Embryonic facial prominence (tissue), 1 donor: Measurements from ENCODE around the gene TYW1B.
"Not testable (repeated sequence)": the region's sequence is repeated elsewhere in the genome, so short reads cannot be mapped to it uniquely, and the experiment has no call there.

Source experiments
- DNase-seq: peaks from one replicate; pipeline ENCODE4 v3.0.0-alpha.2; 2016; ENCODE audit errors: extremely low spot score

TYW1B gene

DNA sequence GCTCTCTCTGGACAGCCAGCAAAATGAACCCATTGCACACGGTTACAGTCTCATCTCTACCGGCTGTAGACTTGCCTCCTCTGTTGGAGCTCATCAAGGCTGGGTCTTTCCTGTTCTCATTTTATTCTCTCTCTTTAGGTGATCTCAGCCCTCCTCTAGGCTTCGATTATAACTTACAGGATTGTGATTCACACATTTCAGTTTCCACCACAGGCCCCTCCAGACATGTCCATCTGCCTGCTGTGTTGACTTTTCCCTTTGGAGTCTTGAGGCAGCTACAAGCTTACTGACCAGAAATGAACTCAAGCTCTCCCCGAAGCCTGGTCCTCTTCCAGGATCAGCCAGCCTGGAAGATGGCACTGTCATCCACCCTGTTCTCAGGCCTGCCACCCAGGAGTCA lies 268.5 kb downstream of the TYW1B start:
- DNase-seq = not testable (repeated sequence)

DNA sequence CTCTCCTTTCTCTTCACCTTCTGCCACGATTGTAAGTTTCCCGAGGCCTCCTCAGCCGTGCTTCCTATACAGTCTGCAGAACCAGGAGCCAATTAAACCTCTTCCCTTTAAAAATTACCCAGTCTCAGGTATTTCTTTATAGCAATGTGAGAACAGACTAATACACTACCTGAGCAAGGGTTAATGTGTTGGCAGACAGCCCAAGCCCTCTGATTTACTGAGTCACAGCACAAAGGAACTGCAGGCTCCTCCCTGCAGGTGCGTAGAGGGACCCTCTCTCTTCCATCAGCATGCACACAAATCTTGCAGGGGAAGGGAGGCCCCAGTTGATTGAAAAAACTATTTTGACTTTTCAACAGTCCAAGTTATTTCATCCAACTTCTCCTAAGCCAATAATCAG lies 271.3 kb downstream of the TYW1B start:
- not testable (repeated sequence) for DNase-seq

DNA sequence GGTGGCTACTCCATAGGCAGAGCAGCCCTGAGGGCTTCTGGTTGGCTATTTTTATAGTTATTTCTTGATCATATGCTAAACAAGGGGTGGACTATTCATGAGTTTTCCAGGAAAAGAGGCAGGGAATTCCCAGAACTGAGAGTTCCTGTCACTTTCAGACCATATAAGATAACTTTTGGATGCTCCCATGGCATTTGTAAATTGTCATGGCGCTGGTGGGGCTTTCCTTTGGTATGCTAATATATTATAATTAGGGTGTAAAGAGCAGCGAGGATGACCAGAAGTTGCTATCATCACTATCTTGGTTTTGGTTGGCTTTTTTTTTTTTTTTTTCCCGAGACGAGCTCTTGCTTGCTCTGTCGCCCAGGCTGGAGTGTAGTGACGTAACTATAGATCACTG lies 272.8 kb downstream of the TYW1B start:
- DNase-seq = not testable (repeated sequence)

DNA sequence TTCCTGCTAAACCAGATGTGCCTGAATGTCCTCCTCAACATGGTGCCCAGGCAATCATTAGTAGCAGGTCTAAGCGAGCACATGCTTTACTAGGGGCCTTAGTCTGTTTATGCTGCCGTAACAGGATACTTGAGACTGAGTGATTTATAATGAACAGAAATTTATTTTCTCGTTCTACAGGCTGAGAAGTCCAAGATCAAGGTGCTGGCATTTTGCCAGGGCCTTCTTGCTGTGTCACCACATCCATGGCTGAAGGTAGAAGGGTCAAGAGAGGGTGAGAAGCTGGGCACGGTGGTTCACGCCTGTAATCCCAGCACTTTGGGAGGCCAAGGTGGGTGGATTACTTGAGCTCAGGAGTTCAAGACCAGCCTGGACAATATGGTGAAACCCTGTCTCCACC lies 273.6 kb downstream of the TYW1B start:
- not testable (repeated sequence) for DNase-seq

DNA sequence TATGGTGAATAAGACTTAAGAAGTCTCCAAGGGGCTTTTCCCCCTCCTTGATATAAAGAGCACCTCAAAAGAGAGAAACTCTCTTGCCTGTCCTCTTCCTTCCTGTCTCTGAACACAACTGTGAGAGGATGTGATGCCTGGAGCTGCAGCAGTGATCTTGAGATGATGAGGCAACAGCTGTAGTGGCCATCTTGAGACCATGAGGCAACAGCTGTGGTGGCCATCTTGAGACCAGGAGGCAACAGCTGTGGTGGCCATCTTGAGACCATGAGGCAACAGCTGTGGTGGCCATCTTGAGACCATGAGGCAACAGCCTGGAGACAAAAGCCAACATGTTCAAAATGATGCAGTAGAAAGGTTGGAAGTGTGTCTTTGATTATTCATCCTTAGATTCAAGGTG lies 277.5 kb downstream of the TYW1B start:
- not testable (repeated sequence) for DNase-seq

DNA sequence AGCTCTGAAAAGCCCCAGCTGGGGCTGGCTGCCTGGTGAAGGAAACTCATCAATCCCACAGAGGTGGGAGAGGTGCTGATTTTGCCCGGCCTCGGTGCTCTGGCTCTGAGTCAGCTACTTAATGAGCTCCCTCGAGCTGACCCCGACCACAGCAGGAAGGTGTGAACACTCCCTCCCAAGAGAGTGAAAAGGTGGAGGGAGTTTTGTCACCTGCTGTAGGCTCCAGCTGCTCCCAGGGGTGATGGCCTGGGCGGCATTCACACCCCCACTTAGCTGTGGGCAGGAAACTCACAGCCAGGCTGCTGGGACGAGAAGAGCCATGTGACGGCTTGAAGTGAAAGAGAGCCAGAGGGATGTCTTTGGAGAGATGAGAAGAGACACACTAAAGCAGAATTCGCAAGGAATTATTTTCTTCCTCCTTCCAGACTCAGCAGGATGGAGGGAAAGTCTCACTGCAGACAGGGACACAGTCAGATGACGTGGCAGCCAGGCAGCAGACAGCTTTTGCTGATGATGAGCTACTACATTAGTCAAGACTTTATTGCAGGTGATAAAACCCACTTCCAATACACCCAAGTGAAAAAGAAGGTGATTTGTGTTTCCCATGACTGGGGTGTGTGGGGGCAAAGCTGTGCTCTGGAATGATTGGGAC lies 281.3 kb downstream of the TYW1B start:
- DNase-seq = not testable (repeated sequence)

DNA sequence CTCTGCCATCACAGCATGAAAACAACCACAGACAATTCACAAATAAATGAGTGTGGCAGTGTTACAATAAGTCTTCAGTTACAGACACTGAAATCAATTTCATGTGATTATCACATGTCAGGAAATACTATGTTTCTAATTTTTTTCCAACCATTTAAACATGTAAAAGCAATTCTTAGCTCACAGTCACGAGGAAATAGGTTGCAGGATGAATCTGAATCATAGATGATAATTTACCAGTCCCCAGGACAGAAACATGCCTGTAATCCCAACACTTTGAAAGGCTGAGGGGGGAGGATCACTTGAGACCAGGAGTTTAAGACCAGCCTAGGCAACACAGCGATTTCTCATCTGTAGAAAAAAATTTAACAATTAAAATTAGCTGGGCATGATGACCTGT lies 283.5 kb downstream of the TYW1B start:
- not testable (repeated sequence) for DNase-seq

DNA sequence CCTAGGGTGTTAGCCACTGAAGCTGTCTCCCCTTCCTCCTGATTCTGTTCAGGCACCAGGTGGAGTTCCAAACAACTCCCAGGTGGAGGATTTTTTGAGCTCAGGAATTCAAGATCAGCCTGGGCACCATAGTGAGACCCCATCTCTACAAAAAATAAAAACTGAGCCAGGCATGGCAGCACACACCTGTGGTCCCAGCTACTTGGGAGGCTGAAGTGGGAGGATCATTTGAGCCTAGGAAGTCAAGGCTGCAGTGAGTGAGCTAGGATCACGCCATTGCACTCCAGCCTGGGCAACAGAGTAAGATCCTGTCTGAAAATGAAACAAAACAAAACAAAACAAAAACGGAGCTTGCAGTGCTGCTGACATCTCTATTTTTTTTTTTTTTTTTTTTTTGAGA lies 287.1 kb downstream of the TYW1B start:
- no peak for DNase-seq

DNA sequence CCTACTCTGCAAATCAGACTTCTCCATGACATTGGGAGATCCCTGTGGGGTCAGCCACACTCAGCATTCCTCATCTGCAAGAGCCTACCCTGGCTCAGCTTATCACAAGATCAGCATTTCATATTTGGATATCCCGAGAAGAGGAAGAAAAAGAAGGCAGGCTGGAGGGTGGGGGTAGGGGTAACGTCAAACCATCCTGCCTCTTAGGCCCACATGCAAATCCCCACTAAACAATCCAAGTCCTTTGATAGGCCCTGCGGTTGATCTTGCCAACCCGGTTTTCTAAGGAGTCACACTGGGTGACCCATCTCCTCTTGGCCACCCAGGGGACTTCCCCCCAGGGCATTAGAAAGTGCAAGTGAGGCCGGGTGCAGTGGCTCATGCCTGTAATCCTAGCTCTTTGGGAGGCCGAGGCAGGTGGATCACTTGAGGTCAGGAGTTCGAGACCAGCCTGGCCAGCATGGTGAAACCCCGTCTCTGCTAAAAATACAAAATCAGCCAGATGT lies 287.8 kb downstream of the TYW1B start:
- no peak for DNase-seq

DNA sequence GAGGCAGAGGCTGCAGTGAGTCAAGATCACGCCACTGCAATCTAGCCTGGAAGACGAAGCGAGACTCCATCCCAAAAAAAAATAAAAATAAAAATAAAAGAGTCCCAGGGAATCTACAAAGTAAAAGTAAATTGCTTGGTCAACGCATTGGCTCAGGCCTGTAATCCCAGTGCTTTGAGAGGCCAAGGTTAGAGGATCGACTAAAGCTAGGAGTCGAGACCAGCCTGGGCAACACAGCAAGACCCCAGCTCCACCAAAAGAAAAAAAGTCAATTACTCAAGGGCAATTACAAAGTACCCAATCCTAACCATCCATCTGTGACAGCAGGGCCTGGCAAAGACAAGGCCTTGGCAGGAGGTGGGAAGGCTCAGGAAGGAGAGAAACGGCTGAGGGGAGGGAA lies 288.3 kb downstream of the TYW1B start:
- no peak for DNase-seq

DNA sequence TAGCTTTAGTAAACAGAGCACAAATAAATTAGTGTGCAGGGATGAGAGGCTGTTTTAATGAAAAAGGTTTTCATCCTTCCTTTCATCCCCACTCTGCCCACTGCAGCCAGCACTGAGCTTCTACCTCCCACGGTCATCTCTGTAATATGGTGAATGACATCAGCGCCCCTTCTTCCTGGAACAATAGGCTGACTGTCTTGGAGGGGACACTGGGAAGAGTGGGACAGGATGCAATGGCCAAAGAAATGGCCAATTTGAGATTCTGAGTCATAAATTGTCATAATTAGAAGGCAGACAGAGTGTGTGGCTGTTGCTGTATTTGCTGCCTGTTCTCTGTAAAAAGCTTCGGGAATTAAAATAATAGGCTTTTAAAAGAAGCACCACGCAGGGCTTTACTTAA lies 289.1 kb downstream of the TYW1B start:
- DNase-seq = no peak

DNA sequence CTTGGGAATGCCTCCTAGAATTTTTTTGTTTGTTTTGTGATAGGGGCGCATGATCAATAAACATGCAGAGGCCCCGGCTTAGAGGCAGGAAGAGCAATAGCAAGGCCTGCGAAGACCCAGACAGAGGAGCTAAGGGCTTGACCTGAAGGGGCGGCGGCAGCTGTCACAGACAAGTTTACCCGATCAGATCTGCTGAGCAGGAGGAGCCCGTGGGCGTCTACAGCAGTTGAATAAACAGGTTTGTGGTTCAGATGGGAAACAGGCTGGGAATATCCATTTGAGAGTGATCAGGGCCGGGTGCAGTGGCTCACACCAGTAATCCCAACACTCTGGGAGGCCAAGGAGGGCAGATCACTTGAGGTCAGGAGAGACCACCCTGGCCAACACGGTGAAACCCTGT lies 289.9 kb downstream of the TYW1B start:
- DNase-seq = no peak

DNA sequence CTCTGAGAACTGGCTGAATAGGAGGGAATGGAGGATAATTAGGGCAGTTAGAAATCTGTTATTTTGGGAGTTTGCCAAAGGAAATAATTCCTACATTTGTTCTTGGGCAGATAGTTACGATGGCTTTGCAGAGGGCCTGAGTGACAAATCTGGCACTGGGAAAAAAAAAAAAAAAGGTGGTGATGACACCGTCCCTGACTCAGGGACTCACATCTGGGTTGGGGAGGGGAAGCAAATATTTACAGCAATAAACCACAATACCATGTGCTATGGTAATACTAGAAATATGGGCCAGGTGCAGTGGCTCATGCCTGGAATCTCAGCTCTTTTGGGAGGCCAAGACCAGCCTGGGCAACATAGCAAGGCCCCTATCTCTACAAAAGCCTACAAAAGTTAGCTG lies 292.0 kb downstream of the TYW1B start:
- not testable (repeated sequence) for DNase-seq

DNA sequence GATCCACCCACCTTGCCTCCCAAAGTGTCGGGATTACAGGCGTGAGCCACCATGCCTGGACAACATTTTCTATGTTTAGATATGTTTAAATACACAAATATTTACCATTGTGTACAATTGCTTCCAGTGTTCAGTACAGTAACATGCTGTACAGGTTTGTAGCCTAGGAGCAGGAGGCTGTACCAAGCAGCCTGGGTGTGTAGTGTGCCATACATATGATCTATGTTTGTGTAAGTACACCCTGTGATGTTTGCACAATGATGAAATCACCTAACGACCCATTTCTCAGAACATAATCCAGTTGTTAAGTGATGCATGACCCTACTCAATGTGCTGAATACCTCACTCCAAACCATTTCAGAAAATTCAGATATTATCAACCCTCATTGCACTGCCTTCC lies 297.0 kb downstream of the TYW1B start:
- DNase-seq = not testable (repeated sequence)
